Activated gamma-delta T cell (primary cell): ENCODE data around the gene DTNA.
"Not testable (repeated sequence)": the region's sequence is repeated elsewhere in the genome, so short reads cannot be mapped to it uniquely, and the experiment has no call there.

ENCODE experiments used
- DNase-seq: peaks from one replicate; lab custom pipeline; 2025; lab: John Stamatoyannopoulos, UW
- total RNA-seq, 2 donors: gene quantifications; one replicate each; lab custom pipeline; 2026; lab: John Stamatoyannopoulos, UW

DTNA gene
- total RNA-seq = 0.20 to 0.22 reads per million in 2 donors

GRCh38 chr18:34709750-34710441 is at the start of gene DTNA:
Gene DTNA (plus strand): TSS chr18:34710298. CDS start chr18:34755977, 45,679 bp downstream.
- no peak for DNase-seq

- DNase-seq = no peak
Observed at GRCh38 chr18:34660572-34660971, 49.5 kb upstream of the DTNA start.

- DNase-seq = no peak
Observed at GRCh38 chr18:34661464-34662087, 48.5 kb upstream of the DTNA start.

- no peak for DNase-seq
Observed at GRCh38 chr18:34676816-34677574, 33.1 kb upstream of the DTNA start.

- DNase-seq = not testable (repeated sequence)
Observed at GRCh38 chr18:34689750-34690149, 20.3 kb upstream of the DTNA start.

GRCh38 chr18:34691614-34692013 is 18.5 kb upstream of the DTNA start:
- no peak for DNase-seq

- no peak for DNase-seq
Observed at GRCh38 chr18:34694591-34695165, 15.4 kb upstream of the DTNA start.

- no peak for DNase-seq
Observed at GRCh38 chr18:34695310-34695709, 14.8 kb upstream of the DTNA start.

GRCh38 chr18:34696671-34697070 is 13.4 kb upstream of the DTNA start:
- no peak for DNase-seq

GRCh38 chr18:34697233-34697632 is 12.9 kb upstream of the DTNA start:
- no peak for DNase-seq

- no peak for DNase-seq
Observed at GRCh38 chr18:34697891-34698290, 12.2 kb upstream of the DTNA start.

GRCh38 chr18:34701911-34702310 is 8.2 kb upstream of the DTNA start:
- DNase-seq = no peak

GRCh38 chr18:34702814-34703213 is 7.3 kb upstream of the DTNA start:
- DNase-seq = no peak

GRCh38 chr18:34704074-34704473 is 6.0 kb upstream of the DTNA start:
- no peak for DNase-seq

GRCh38 chr18:34704823-34705222 is 5.3 kb upstream of the DTNA start:
- no peak for DNase-seq

GRCh38 chr18:34707670-34708069 is 2.4 kb upstream of the DTNA start:
- no peak for DNase-seq

GRCh38 chr18:34709104-34709503 is 994 bp upstream of the DTNA start:
- no peak for DNase-seq

- DNase-seq = no peak
Observed at GRCh38 chr18:34710458-34710914, 388 bp downstream of the DTNA start.

GRCh38 chr18:34710934-34711333 is 836 bp downstream of the DTNA start:
- no peak for DNase-seq

- DNase-seq = not testable (repeated sequence)
Observed at GRCh38 chr18:34716111-34716510, 6.0 kb downstream of the DTNA start.

- DNase-seq = no peak
Observed at GRCh38 chr18:34718610-34719009, 8.5 kb downstream of the DTNA start.

GRCh38 chr18:34720220-34720619 is 10.1 kb downstream of the DTNA start:
- no peak for DNase-seq
